ENCODE results near the gene AGRN.

- TF ChIP-seq CTCF (IDR thresholded peaks at IDR 0.05) (no peak), POLR2AphosphoS5 (IDR thresholded peaks at IDR 0.05) (no peak)
Observed at GRCh38 chr1:982765-983436, 37.0 kb upstream of the AGRN start.
